Stimulated activated effector memory CD8-positive, alpha-beta T cell treated with anti-CD3 and anti-CD28 coated beads, Interleukin-12 subunit alpha, Interleukin-12 subunit beta, amount 100 ng/mL, for 72 hours (primary cell): ENCODE measurements around the gene SLC26A8.

ENCODE experiments used
- ATAC-seq: fragments of 150-1000 bp; cut with Tn5 transposase; 2 replicates; pipeline ENCODE4 v1.10.0; 2021
- DNase-seq, 2 donors: peaks; one replicate each; pipeline ENCODE4 v3.0.0; 2021 to 2022; ENCODE audit warnings: low spot score in 2 of 2
- H3K27ac Mint-ChIP-seq: one replicate; pipeline ENCODE4 v1.8.0; 2022; ENCODE audit warnings: mild to moderate bottlenecking, mixed read lengths
- H3K36me3 Mint-ChIP-seq: one replicate; pipeline ENCODE4 v1.8.0; 2022; ENCODE audit warnings: mild to moderate bottlenecking, mixed read lengths
- H3K4me1 Mint-ChIP-seq: one replicate; pipeline ENCODE4 v1.8.0; 2022; ENCODE audit warnings: mixed read lengths
- H3K4me3 Mint-ChIP-seq: one replicate; pipeline ENCODE4 v1.8.0; 2022; ENCODE audit warnings: mild to moderate bottlenecking, mixed read lengths
- H3K9me3 Mint-ChIP-seq: one replicate; pipeline ENCODE4 v1.8.0; 2022; ENCODE audit warnings: mixed read lengths

The SLC26A8 gene

DNA sequence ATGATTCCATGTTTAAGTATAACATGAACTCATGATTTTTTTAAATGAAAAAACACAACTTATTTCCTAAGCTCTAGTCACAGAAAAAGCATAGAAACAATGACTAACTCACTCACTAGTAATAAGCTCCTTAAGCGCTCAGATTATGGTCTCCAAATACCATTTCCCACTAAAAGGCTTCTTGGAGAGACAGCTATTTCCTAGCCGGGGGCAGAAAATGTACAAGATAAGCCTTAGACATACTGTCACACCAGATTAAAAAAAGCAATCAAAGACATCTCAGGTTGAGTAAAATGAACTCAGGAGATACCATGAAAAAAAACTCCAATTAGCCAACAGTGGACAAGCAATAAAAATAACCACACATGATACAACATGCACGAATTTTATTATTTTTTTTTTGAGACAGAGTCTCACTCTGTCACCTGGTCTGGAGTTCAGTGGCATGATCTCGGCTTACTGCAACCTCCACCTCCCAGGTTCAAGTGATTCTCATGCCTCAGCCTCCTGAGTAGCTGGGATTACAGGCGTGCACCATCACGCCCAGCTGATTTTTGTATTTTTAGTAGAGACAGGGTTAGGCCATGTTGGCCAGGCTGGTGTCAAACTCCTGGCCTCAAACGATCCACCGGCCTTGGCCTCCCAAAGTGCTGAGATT is 118.5 kb downstream of the SLC26A8 start:
- Mint-ChIP-seq H3K4me1 (peaks cover 34% of the 10 kb centered on the region), H3K27ac (peak overlapping the region; percentile 34), H3K9me3 (peaks cover 3% of the 10 kb centered on the region), H3K36me3 (peaks cover 87% of the 10 kb centered on the region), H3K4me3 (no peak overlapping the region)
- ATAC-seq: no peak
- no peak for DNase-seq

DNA sequence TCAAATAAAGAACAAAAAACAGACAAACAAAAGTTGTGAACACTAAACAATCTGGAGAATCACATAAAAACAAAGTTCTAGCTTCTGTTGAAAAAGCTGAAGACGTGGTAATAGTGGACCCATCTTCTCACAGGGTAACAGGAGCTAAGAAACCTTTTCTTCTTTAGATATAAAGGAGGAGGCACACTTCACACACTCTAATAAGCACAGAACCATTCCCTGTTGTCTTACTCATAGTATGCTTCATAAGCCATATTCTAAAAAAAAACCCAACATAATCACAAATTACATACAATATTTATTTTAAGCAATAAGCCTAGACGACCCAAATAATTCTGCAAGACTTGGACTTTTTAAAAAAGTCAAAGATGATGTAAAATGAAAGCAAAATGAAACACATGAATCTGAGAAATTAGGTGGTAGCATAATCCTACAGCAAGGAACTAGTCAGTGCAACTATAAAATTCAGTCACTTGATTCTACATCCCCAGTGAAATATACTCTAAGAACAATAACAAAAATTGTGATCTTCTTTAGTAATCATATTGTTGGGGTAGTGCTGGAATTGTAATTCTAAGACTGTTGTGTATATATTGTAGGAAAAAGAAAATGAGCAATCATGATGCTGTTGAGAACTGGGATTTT is 119.2 kb downstream of the SLC26A8 start:
- H3K4me3 Mint-ChIP-seq: no peak overlapping the region
- peaks cover 87% of the 10 kb centered on the region for H3K36me3 Mint-ChIP-seq

DNA sequence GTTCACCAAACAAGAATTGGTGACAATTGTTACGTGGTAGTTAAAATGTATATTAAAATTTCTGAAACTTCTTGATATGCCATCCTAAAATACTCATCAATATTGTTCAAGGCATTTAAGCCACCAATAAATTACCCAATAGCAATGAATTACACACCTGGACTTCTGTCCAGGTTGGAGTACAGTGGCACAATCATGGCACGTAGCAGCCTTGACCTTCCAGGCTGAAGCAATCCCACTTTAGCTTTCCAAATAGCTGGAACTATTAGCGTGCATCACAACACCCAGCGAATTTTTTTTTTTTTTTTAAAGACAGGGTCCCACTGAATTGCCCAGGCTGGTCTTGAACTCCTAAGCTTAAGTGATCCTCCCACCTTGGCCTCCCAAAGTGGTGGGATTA is 120.8 kb downstream of the SLC26A8 start:
- Mint-ChIP-seq H3K36me3 (peaks cover 73% of the 10 kb centered on the region), H3K9me3 (no peaks in the 10 kb centered on the region), H3K27ac (no peak overlapping the region), H3K4me1 (peaks cover 37% of the 10 kb centered on the region), H3K4me3 (no peak overlapping the region)
- DNase-seq (no peak), ATAC-seq (no peak)

More for the DNA sequence above, 119.2 kb downstream of the SLC26A8 start:
- H3K9me3 Mint-ChIP-seq: peaks cover 3% of the 10 kb centered on the region
- no peak for DNase-seq
- peaks cover 41% of the 10 kb centered on the region for H3K4me1 Mint-ChIP-seq
- peak; percentile 62 for ATAC-seq
- no peak overlapping the region for H3K27ac Mint-ChIP-seq

DNA sequence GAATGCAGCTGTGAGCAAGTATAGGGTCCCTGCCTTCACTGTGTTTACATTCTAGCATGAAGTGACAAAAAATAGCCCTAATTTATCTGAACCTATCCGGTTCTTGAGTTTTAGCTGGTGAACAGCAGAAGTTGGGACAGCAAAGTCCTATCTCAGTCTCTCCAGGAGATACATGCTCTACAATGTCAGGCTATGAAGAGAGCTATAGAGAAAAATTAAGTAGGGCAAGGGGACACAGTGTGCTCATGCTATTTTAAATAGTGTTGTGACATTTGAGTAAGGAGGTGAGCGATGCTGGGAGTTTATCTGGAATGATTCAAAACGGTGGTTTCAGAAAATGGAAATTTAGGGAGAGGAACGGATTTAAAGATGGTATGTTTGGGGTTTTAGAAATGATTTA is 124.0 kb downstream of the SLC26A8 start:
- Mint-ChIP-seq H3K9me3 (no peaks in the 10 kb centered on the region), H3K36me3 (peaks cover 48% of the 10 kb centered on the region), H3K4me3 (no peak overlapping the region), H3K27ac (no peak overlapping the region), H3K4me1 (peaks cover 21% of the 10 kb centered on the region)
- DNase-seq: no peak
- ATAC-seq: no peak

DNA sequence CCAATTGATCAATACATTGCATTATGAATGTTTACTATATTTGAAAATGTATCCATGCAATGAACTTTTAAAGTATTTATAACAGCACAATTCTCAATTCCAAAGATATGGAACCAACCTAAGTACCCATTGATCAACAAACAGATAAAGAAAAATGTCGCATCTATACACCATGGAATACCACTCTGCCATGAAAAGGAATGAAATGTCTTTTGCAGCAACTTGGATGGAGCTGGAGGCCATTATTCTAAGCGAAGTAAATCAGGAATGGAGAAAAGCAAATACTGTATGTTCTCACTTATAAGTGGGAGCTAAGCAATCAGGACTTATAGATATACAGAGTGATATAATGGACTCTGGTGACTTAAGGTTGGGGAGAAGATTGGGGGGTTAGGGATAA is 126.4 kb downstream of the SLC26A8 start:
- no peak overlapping the region for H3K27ac Mint-ChIP-seq
- H3K4me1 Mint-ChIP-seq: peaks cover 25% of the 10 kb centered on the region
- ATAC-seq (no peak), DNase-seq (no peak)
- H3K4me3 Mint-ChIP-seq: no peak overlapping the region
- no peaks in the 10 kb centered on the region for H3K9me3 Mint-ChIP-seq
- H3K36me3 Mint-ChIP-seq: peaks cover 34% of the 10 kb centered on the region

DNA sequence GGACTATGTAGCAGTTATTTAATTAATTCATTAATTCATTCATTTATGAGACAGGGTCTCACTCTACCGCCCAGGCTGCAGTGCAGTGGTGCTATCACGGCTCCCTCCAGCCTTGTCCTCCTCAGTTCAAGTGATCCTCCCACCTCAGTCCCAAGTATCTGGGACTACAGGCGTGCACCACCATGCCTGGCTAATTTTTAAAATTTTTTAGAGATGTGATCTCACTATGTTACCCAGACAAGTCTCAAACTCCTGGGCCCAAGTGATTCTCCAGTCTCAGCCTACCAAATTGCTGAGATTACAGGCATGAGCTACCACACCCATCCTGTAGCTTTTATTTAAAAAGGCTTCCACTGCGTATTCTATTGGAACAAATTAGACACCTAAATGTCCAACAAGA is 127.0 kb downstream of the SLC26A8 start:
- no peak for DNase-seq
- Mint-ChIP-seq H3K4me3 (no peak overlapping the region), H3K27ac (no peak overlapping the region), H3K4me1 (peaks cover 25% of the 10 kb centered on the region), H3K9me3 (no peaks in the 10 kb centered on the region), H3K36me3 (peaks cover 29% of the 10 kb centered on the region)
- no peak for ATAC-seq

DNA sequence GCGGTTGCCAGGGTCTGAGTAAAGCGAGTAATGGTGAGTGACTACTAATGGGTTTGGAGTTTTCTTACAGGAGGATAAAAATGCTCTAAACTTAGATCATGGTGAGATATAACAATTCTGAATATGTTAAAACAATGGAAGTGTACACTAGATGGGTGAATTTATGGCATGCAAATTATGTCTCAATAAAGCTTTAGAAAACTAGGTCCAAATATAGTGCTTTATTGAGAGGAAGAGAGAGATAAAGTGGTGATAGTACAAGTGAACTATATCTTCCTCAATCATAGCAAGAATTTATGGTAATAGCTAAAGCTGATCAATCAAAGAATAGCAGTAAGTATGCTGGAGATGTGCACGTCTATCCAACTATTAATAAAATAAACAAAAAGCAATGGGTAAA is 127.4 kb downstream of the SLC26A8 start:
- DNase-seq (no peak), ATAC-seq (no peak)
- peaks cover 29% of the 10 kb centered on the region for H3K36me3 Mint-ChIP-seq

DNA sequence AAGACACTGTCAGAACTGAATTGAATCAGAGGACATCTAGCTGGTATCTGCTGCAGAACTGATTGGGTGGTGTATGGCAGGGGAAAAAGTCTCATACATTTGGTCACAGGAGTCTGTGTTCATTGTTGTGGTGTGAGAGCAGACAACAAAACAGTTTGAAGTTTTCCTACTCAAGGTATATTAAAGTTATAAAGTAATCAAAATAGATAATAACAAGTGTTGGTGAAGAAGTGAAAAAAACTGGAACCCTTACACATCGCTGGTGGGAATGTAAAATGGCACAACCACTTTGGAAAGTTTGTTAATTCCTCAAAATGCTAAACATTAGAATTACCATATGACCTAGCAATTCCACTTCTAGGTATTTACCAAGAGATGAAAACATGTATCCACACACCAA is 128.2 kb downstream of the SLC26A8 start:
- peak overlapping the region; percentile 10 for H3K27ac Mint-ChIP-seq
- peaks cover 25% of the 10 kb centered on the region for H3K4me1 Mint-ChIP-seq
- H3K9me3 Mint-ChIP-seq: no peaks in the 10 kb centered on the region

More for the DNA sequence above, 127.4 kb downstream of the SLC26A8 start:
- no peak overlapping the region for H3K27ac Mint-ChIP-seq
- H3K4me3 Mint-ChIP-seq: no peak overlapping the region
- H3K9me3 Mint-ChIP-seq: no peaks in the 10 kb centered on the region
- H3K4me1 Mint-ChIP-seq: peaks cover 25% of the 10 kb centered on the region

DNA sequence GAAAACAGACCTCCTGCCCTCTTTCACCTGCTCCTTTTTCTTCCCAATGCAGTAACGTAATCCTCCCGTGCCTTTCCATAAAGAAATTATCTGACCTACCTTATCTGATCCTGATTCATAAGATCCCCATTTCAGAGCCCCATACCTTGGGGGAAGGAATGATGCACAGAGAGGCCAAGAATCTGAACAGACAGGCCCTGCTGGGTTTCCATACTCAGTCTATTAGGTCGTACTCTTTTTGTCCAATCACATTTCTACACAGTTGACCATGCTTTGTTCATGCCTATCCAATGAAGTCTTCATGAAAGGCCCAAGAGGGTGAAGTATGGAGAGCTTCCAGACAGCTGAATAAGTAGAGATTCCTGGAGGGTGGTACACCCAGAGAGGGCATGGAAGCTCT is 128.9 kb downstream of the SLC26A8 start:
- peak overlapping the region; percentile 10 for H3K27ac Mint-ChIP-seq
- peaks cover 22% of the 10 kb centered on the region for H3K4me1 Mint-ChIP-seq
- H3K9me3 Mint-ChIP-seq: no peaks in the 10 kb centered on the region
- DNase-seq (no peak), ATAC-seq (no peak)
- no peak overlapping the region for H3K4me3 Mint-ChIP-seq
- H3K36me3 Mint-ChIP-seq: peaks cover 29% of the 10 kb centered on the region

More for the DNA sequence above, 128.2 kb downstream of the SLC26A8 start:
- DNase-seq: no peak
- peaks cover 29% of the 10 kb centered on the region for H3K36me3 Mint-ChIP-seq
- H3K4me3 Mint-ChIP-seq: no peak overlapping the region
- no peak for ATAC-seq

DNA sequence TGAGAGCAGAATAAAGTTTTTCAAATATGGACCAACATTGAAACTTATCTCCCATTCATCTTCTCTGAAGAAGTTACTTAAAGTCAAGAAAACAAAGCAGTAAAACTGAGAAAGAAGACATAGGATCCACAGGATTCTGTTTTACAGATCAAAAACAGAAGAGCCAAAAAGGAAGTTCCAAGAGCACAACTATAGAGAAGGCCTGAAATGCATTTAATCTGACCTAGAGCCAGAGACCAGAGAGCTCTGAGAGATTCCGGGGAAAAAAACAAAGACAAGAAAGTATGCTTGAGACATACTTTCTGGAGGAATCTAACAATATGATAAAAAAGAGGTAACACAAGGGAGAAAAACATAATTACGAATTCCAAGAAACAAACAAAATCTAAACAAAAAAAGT is 129.7 kb downstream of the SLC26A8 start:
- Mint-ChIP-seq H3K27ac (no peak overlapping the region), H3K36me3 (peaks cover 32% of the 10 kb centered on the region), H3K4me3 (no peak overlapping the region), H3K9me3 (no peaks in the 10 kb centered on the region), H3K4me1 (peaks cover 19% of the 10 kb centered on the region)
- no peak for DNase-seq
- no peak for ATAC-seq
